NK-92 (cell line): ENCODE measurements around the gene MICAL2.

Source experiments
- DNase-seq: peaks from one replicate; lab custom pipeline; 2025; ENCODE audit not compliant: unreplicated experiment; lab: John Stamatoyannopoulos, UW

The MICAL2 gene

GRCh38 chr11:12306830-12307229 lies 196.4 kb downstream of the MICAL2 start:
- DNase-seq, result no peak

GRCh38 chr11:12312132-12312531 lies 201.7 kb downstream of the MICAL2 start:
- DNase-seq, result no peak
